NCI-H1105 (cell line): ENCODE results near the gene PUS1.
A peak's percentile ranks its signal among the peaks of the same experiment; 100 is the strongest.
"Not testable (repeated sequence)": the region's sequence is repeated elsewhere in the genome, so short reads cannot be mapped to it uniquely, and the experiment has no call there.

Experiments
- DNase-seq: peaks from one replicate; lab custom pipeline; 2025; lab: John Stamatoyannopoulos, UW

Gene PUS1

GRCh38 chr12:131938082-131938481 lies 9.0 kb downstream of the PUS1 start:
- DNase-seq: no peak

- DNase-seq: no peak
Measured at GRCh38 chr12:131939007-131939406, 9.9 kb downstream of the PUS1 start.

GRCh38 chr12:131940141-131940547 lies 11.1 kb downstream of the PUS1 start:
- no peak for DNase-seq

- no peak for DNase-seq
Measured at GRCh38 chr12:131941116-131941986, 12.3 kb downstream of the PUS1 start.

- no peak for DNase-seq
Measured at GRCh38 chr12:131941987-131942341, 12.9 kb downstream of the PUS1 start.

GRCh38 chr12:131942671-131943070 lies 13.6 kb downstream of the PUS1 start:
- no peak for DNase-seq

- DNase-seq: no peak
Measured at GRCh38 chr12:131943389-131943788, 14.3 kb downstream of the PUS1 start.

- no peak for DNase-seq
Measured at GRCh38 chr12:131943876-131944275, 14.8 kb downstream of the PUS1 start.

- no peak for DNase-seq
Measured at GRCh38 chr12:131944601-131945251, 15.7 kb downstream of the PUS1 start.

GRCh38 chr12:131946757-131947156 lies 17.7 kb downstream of the PUS1 start:
- no peak for DNase-seq

- DNase-seq: no peak
Measured at GRCh38 chr12:131947482-131948027, 18.5 kb downstream of the PUS1 start.

- DNase-seq: no peak
Measured at GRCh38 chr12:131948166-131948712, 19.2 kb downstream of the PUS1 start.

GRCh38 chr12:131948713-131949430 lies 19.8 kb downstream of the PUS1 start:
- DNase-seq: not testable (repeated sequence)

- DNase-seq: peak; percentile 94
Measured at GRCh38 chr12:131949431-131950181, 20.5 kb downstream of the PUS1 start, which contains the start of gene EP400. Gene EP400, plus strand, starts transcription at chr12:131949942. Its CDS starts 10,678 bp downstream, at chr12:131960620.

- DNase-seq: no peak
Measured at GRCh38 chr12:131950182-131950913, 21.3 kb downstream of the PUS1 start.

GRCh38 chr12:131953810-131954209 lies 24.7 kb downstream of the PUS1 start:
- DNase-seq: not testable (repeated sequence)

- not testable (repeated sequence) for DNase-seq
Measured at GRCh38 chr12:131954460-131954859, 25.4 kb downstream of the PUS1 start.

- DNase-seq: no peak
Measured at GRCh38 chr12:131959116-131959515, 30.0 kb downstream of the PUS1 start.

- no peak for DNase-seq
Measured at GRCh38 chr12:131959641-131960589, 30.8 kb downstream of the PUS1 start.
